A673 (cell line): ENCODE results near the gene DSCAM. TPM values are rescaled to one million over a fixed set of nuclear protein-coding genes. Genes with fewer than 3 reads are reported as not detected.

Experiments used
- BruUV-seq: library from RNA; stranded (reverse); fragments of 400-500 nt; replicated peaks from 2 replicates; lab custom pipeline; 2021; lab: Mats Ljungman, UMichigan
- CTCF ChIA-PET: fragments of 300-600 bp; sonication (Branson Sonifier 250); formaldehyde crosslinking; loops from one replicate; lab custom pipeline; 2022; ENCODE audit warnings: antibody characterized with exemption; lab: Charles Lee
- POLR2A ChIA-PET: fragments of 300-600 bp; sonication (Branson Sonifier 250); formaldehyde crosslinking; loops from one replicate; lab custom pipeline; 2022; ENCODE audit warnings: antibody characterized with exemption; ENCODE audit not compliant: low non-redundant PET; lab: Charles Lee
- DNase-seq: peaks from one replicate; pipeline ENCODE4 v3.0.0-alpha.2; 2015; ENCODE audit warnings: low spot score
- H3K27ac ChIP-seq: fragments of 200-600 bp; sonication (generic); 2 replicates; pipeline ENCODE4 v1.5.1; 2016; ENCODE audit warnings: mixed run types, low read depth, mild to moderate bottlenecking, mixed read lengths, antibody characterized with exemption, low read length; ENCODE audit not compliant: poor library complexity, severe bottlenecking
- H3K27me3 ChIP-seq: fragments of 200-600 bp; sonication (generic); replicated peaks from 2 replicates; pipeline ENCODE4 v1.6.1; 2017; ENCODE audit warnings: mixed run types, low read depth, mild to moderate bottlenecking, mixed read lengths, antibody characterized with exemption, low read length; ENCODE audit not compliant: insufficient read depth, poor library complexity
- H3K36me3 ChIP-seq: fragments of 200-600 bp; sonication (generic); 2 replicates; pipeline ENCODE4 v1.6.1; 2016; ENCODE audit warnings: mixed run types, mild to moderate bottlenecking, mixed read lengths, antibody characterized with exemption, low read length; ENCODE audit not compliant: insufficient read depth, poor library complexity, severe bottlenecking
- H3K4me1 ChIP-seq: fragments of 200-600 bp; sonication (generic); 2 replicates; pipeline ENCODE4 v1.6.1; 2017; ENCODE audit warnings: mixed run types, mild to moderate bottlenecking, mixed read lengths, antibody characterized with exemption, low read length; ENCODE audit not compliant: insufficient read depth, poor library complexity, severe bottlenecking
- H3K4me3 ChIP-seq: fragments of 200-600 bp; sonication (generic); 2 replicates; pipeline ENCODE4 v1.5.1; 2016; ENCODE audit warnings: low read depth, mixed run types, mild to moderate bottlenecking, mixed read lengths, low read length; ENCODE audit not compliant: poor library complexity, severe bottlenecking
- H3K9me3 ChIP-seq: fragments of 200-600 bp; sonication (generic); 2 replicates; pipeline ENCODE4 v1.6.1; 2016; ENCODE audit warnings: mixed run types, low read depth, mild to moderate bottlenecking, mixed read lengths, antibody characterized with exemption, low read length; ENCODE audit not compliant: poor library complexity, severe bottlenecking
- CTCF ChIP-seq: fragments of 300-800, 200-600 bp; sonication (generic); conservative IDR thresholded peaks from 2 replicates; pipeline ENCODE4 v1.5.1; 2017; ENCODE audit warnings: low read depth, mild to moderate bottlenecking, antibody characterized with exemption, low read length, moderate library complexity, mixed read lengths
- EZH2 ChIP-seq: fragments of 200-600 bp; sonication (generic); IDR thresholded peaks from 2 replicates; pipeline ENCODE4 v1.6.1; 2017; ENCODE audit warnings: borderline replicate concordance, low read depth, mild to moderate bottlenecking, mixed read lengths, antibody characterized with exemption, low read length; ENCODE audit not compliant: poor library complexity, severe bottlenecking
- intact Hi-C: fragments of 100-400 bp; cut with micrococcal nuclease; formaldehyde crosslinking; loops from one replicate; pipeline ENCODE4 v1.10.0; 2022; ENCODE audit not compliant: unreplicated experiment
- total RNA-seq: library from RNA; stranded (reverse); gene quantifications from 2 replicates; pipeline ENCODE4 v1.2.3, GENCODE V29; 2021

Gene DSCAM
- total RNA-seq, 1 experiment from 2014 or later: not detected

- POLR2A ChIA-PET: no interaction called here
These were observed 383.8 kb downstream of the DSCAM start for GRCh38 chr21:40463176-40463575.

GRCh38 chr21:40461008-40461407 lies 385.9 kb downstream of the DSCAM start:
- no peak for DNase-seq
- intact Hi-C loops: no loop called here
- Histone ChIP-seq H3K27me3 (no peaks in the 10 kb centered on the region), H3K36me3 (no peaks in the 10 kb centered on the region), H3K4me3 (no peak overlapping the region), H3K27ac (no peak overlapping the region), H3K4me1 (no peaks in the 10 kb centered on the region), H3K9me3 (peaks cover 14% of the 10 kb centered on the region)
- no TSS peak for BruUV-seq
- ChIA-PET CTCF (no interaction called here), POLR2A (no interaction called here)
- no peak for TF ChIP-seq EZH2
- TF ChIP-seq CTCF: no peak

More at GRCh38 chr21:40463176-40463575, 383.8 kb downstream of the DSCAM start:
- H3K36me3 ChIP-seq: no peaks in the 10 kb centered on the region
- H3K4me1 ChIP-seq: no peaks in the 10 kb centered on the region
- no peaks in the 10 kb centered on the region for H3K27me3 ChIP-seq
- intact Hi-C loops: no loop called here
- H3K27ac ChIP-seq: no peak overlapping the region
- no TSS peak for BruUV-seq
- H3K4me3 ChIP-seq: no peak overlapping the region
- CTCF ChIA-PET: no interaction called here
- TF ChIP-seq EZH2: no peak
- no peak for TF ChIP-seq CTCF
- no peak for DNase-seq
- H3K9me3 ChIP-seq: peaks cover 9% of the 10 kb centered on the region

GRCh38 chr21:40457741-40458140 lies 389.2 kb downstream of the DSCAM start:
- intact Hi-C loops: no loop called here
- ChIA-PET CTCF (no interaction called here), POLR2A (no interaction called here)
- Histone ChIP-seq H3K4me3 (no peak overlapping the region), H3K27ac (no peak overlapping the region), H3K36me3 (no peaks in the 10 kb centered on the region), H3K9me3 (peaks cover 32% of the 10 kb centered on the region), H3K4me1 (no peaks in the 10 kb centered on the region), H3K27me3 (no peaks in the 10 kb centered on the region)
- no peak for TF ChIP-seq EZH2
- no peak for TF ChIP-seq CTCF
- DNase-seq: no peak
- no TSS peak for BruUV-seq
